Measurements from ENCODE around the gene TRIM44. TPM values are rescaled to one million over a fixed set of nuclear protein-coding genes. Genes with fewer than 3 reads are reported as not detected.
"Not testable (repeated sequence)": the region's sequence is repeated elsewhere in the genome, so short reads cannot be mapped to it uniquely, and the experiment has no call there.

TRIM44 gene
- total RNA-seq, 4 donors from 2014 or later, result 35.6 to 70.6 (median 43.2) TPM

DNA sequence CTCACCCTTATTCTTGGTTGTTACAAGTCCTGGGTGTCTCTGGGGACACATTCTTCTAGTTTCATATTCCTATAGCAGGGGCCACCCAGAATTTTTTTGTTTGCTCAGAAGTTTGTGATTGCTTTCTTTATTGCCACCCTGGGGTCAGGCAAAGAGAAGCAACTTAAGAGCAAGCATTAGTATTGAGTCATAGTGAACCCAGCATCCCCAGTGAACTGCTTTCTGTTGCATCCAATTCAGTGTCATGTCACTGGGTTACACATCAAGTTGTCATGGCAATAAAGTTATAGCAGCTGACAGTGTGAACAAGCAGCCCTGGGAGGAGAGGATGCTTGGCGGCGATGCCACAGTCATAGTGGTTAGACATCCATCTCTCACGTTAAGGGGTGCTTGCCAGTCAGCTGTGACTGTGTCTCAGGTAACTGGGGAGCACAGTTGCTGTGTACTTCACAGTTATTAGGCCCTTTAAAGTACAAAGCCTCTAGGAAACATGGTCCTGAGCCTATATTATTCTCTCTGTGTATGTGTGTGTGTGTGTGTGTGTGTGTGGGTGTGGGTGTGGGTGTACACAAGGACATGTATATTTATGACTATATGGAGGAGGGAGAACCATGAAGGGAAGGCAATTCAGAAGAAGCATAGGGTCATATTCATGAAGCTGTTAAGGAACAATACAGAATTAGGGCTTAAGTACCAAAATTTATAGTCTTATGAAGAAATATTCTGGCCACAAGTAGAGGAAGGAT, 52.5 kb downstream of the TRIM44 start:
- Histone ChIP-seq H3K9me3 (no peaks in the 10 kb centered on the region), H3K4me1 (no peaks in the 10 kb centered on the region), H3K27ac (no peak overlapping the region), H3K4me3 (no peak overlapping the region), H3K36me3 (no peaks in the 10 kb centered on the region), H3K27me3 (no peaks in the 10 kb centered on the region)
- ATAC-seq, result no peak
- 77 to 80% methylated on average over 1 to 3 of the region's 3 CpGs for WGBS, 2 donors (ENCODE audit: low coverage in 1 of 2)
- TF ChIP-seq POLR2AphosphoS5 (IDR thresholded peaks at IDR 0.05), result no peak
- no peak for TF ChIP-seq CTCF (IDR thresholded peaks at IDR 0.05)
- no peak for TF ChIP-seq EP300 (IDR thresholded peaks at IDR 0.05)
- TF ChIP-seq POLR2A (IDR thresholded peaks at IDR 0.05), result no peak

- not testable (repeated sequence) for H3K4me1 ChIP-seq, H3K36me3 ChIP-seq, H3K27me3 ChIP-seq, H3K9me3 ChIP-seq, ATAC-seq, H3K27ac ChIP-seq, H3K4me3 ChIP-seq
- WGBS, 2 donors (ENCODE audit: low coverage in 1 of 2), result 69 to 78% methylated on average over 2 of the region's 2 CpGs
Observed at GRCh38 chr11:35715677-35716076, 53.1 kb downstream of the TRIM44 start.

- H3K36me3 ChIP-seq, result no peaks in the 10 kb centered on the region
- TF ChIP-seq POLR2A (IDR thresholded peaks at IDR 0.05) (no peak), POLR2AphosphoS5 (IDR thresholded peaks at IDR 0.05) (no peak), CTCF (IDR thresholded peaks at IDR 0.05) (no peak), EP300 (IDR thresholded peaks at IDR 0.05) (no peak)
- WGBS, 2 donors (ENCODE audit: low coverage in 1 of 2), result 92% methylated on average over 2 of the region's 2 CpGs
- no peak overlapping the region for H3K27ac ChIP-seq
- no peaks in the 10 kb centered on the region for H3K9me3 ChIP-seq
- no peak for ATAC-seq
- peaks cover 0 to 9% (median 0%) of the 10 kb centered on the region in 3 donors for H3K4me1 ChIP-seq
- H3K4me3 ChIP-seq, result no peak overlapping the region
- no peaks in the 10 kb centered on the region for H3K27me3 ChIP-seq
Observed at GRCh38 chr11:35717043-35717442, 54.5 kb downstream of the TRIM44 start.

DNA sequence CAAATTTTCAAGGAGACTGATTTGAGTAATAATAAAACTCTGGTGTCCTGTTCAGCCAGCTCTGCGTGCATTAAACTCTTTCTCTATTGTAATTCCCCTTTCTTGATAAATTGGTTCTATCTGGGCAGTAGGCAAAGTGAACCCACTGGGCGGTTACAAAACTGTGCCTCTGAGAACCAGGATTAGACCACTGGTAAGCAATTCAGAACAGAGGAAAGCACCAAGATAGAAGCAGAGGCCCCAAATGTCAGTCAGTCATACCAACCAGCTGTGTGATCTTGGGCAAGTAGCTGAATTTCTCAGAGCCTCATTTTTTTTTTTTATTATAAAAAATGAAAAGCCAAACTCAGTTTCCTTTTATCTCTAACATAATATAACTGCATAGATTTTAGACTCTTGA, 54.9 kb downstream of the TRIM44 start:
- Histone ChIP-seq H3K27me3 (no peaks in the 10 kb centered on the region), H3K36me3 (no peaks in the 10 kb centered on the region), H3K27ac (no peak overlapping the region), H3K4me3 (no peak overlapping the region), H3K9me3 (no peaks in the 10 kb centered on the region), H3K4me1 (peaks cover 0 to 14% (median 0%) of the 10 kb centered on the region in 3 donors)
- TF ChIP-seq POLR2AphosphoS5 (IDR thresholded peaks at IDR 0.05) (no peak), POLR2A (IDR thresholded peaks at IDR 0.05) (no peak), EP300 (IDR thresholded peaks at IDR 0.05) (no peak), CTCF (IDR thresholded peaks at IDR 0.05) (no peak)
- no peak for ATAC-seq
- WGBS, 2 donors (ENCODE audit: low coverage in 1 of 2), result 100% methylated on average over 2 of the region's 2 CpGs; no CpG with 5 or more reads in 1 of the 2 donors

DNA sequence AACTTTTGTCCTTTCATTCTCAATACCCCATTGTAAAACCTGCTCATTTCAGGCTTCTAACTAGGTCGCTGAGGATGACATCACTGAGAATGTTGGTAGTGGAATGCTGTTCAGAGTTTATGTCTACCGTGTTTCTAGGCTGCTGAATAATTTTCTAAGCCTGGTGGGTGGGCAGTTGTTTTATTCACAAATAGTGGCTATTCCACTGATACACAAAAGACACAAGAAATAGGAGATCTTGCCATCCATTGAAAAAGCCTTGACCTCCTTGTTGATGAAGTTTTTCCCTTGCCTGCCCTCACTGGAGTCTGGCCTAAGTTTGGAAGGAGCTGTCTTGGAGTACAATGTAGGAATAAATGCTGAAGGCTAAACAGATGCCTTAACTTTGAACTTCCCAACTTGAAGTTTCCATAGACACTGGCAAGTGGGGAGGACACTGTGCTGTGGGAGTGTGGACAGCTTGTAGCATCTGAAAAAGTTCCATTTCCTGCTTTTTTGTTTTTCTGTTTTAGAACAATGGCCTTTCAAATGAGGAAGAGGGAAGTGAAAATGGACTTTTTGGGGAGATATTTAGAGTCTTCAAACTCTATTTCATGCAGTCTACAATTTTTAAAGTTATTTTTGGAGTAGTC, 59.2 kb downstream of the TRIM44 start:
- Histone ChIP-seq H3K27me3 (no peaks in the 10 kb centered on the region), H3K36me3 (peaks cover 0 to 12% of the 10 kb centered on the region in 2 donors), H3K27ac (no peak overlapping the region), H3K9me3 (no peaks in the 10 kb centered on the region), H3K4me3 (no peak overlapping the region), H3K4me1 (peaks cover 0 to 25% (median 0%) of the 10 kb centered on the region in 3 donors)
- TF ChIP-seq EP300 (IDR thresholded peaks at IDR 0.05) (no peak), POLR2A (IDR thresholded peaks at IDR 0.05) (no peak), CTCF (IDR thresholded peaks at IDR 0.05) (no peak)
- 33 to 57% methylated on average over 2 of the region's 2 CpGs for WGBS, 2 donors (ENCODE audit: low coverage in 1 of 2)
- no peak for ATAC-seq
